ENCODE data around the gene RNU5D-1.
"Not testable (repeated sequence)": the region's sequence is repeated elsewhere in the genome, so short reads cannot be mapped to it uniquely, and the experiment has no call there.

The RNU5D-1 gene

GRCh38 chr1:44699375-44699774 is 31.6 kb downstream of the RNU5D-1 start:
- not testable (repeated sequence) for DNase-seq (ENCODE audit: low spot score)

DNA sequence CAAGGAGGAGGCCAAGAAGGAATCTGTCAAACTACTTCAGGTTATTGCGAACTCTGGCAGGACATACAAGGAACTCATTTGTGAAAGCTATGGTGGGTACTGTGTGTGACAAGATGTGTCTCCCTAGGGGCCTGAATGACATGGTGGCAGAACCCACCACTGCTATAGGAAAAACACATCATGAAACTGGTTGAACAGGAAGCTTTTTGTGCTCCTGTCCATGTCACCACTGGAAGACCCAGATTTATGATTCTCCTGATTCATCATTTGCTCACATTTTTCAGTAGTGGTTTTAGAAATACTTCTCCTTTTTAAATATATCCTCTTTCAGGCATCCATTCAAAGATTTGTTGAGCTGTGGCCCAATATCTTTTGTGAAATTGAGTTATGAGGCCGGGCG is 32.8 kb downstream of the RNU5D-1 start:
- no peak for DNase-seq (ENCODE audit: low spot score)

DNA sequence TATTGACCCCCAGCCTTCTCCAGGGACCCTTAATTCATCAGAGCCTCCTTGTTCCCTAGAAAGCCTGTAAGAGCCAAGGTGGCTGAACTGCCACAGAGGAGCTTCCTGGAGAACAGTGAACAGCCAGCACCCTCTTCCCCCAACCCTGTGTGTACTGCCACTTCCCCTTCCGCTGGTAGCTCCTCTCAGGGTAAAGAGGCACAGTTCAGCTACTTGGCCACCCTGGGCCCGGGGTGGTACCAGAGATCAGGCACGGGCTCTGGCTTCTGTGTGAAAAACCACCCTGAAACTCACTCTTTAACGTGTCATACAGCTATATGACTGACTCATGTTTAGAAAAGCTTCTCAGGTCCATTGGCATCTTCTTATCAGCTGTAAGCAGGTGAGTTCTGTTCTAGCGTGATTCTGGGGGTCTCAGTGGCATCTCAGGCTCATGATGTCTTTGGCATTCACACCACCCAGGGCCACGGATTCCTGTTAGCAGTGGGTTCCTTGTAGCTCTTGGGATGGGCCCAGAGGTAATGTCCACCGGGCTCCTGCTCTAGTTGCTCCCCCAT is 34.1 kb downstream of the RNU5D-1 start:
- DNase-seq (ENCODE audit: low spot score), result peak; percentile 53

DNA sequence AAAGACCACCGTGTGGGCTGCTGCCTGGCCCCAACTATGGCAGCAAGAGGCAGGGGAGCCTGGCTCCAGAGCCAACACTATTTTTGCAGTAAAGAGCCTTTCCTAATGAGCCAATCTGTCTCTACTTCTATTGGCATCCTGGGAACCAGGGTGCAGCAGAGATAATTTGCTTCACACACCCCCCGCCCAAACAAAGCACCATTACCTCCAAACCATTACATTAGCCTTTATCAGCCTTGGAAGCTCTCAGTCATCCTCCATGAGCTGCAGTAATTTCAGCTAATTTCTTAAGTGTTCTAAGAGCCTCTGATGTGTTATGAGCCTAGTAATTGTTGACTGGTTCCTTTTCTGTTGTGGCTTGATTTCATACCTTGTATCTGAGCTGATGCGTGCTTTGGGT is 34.9 kb downstream of the RNU5D-1 start:
- no peak for DNase-seq (ENCODE audit: low spot score)

DNA sequence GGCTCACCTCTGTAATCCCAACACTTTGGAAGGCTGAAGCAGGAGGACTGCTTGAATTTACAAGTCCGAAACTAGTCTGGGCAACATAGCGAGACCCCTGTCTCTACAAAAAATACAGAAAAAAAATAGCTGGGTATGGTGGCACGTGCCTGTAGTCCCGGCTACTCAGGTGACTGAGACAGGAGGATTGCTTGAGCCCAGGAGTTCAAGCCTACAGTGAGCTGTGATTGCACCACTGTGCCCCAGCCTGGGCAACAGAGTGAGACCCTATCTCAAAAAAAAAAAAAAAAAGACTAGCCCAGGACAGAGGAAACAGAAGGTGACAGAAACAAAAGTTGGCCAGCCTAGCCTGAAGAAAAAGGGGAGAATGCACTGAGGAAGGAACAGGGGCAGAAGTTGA is 35.3 kb downstream of the RNU5D-1 start:
- no peak for DNase-seq (ENCODE audit: low spot score)

GRCh38 chr1:44694863-44695478 is 36.0 kb downstream of the RNU5D-1 start:
- no peak for DNase-seq (ENCODE audit: low spot score)

- no peak for DNase-seq (ENCODE audit: low spot score)
These were observed 37.1 kb downstream of the RNU5D-1 start for GRCh38 chr1:44693900-44694299.

- DNase-seq (ENCODE audit: low spot score), result no peak
These were observed 37.8 kb downstream of the RNU5D-1 start for GRCh38 chr1:44693159-44693558.

- DNase-seq (ENCODE audit: low spot score), result no peak
These were observed 41.6 kb downstream of the RNU5D-1 start for GRCh38 chr1:44689447-44689765.

DNA sequence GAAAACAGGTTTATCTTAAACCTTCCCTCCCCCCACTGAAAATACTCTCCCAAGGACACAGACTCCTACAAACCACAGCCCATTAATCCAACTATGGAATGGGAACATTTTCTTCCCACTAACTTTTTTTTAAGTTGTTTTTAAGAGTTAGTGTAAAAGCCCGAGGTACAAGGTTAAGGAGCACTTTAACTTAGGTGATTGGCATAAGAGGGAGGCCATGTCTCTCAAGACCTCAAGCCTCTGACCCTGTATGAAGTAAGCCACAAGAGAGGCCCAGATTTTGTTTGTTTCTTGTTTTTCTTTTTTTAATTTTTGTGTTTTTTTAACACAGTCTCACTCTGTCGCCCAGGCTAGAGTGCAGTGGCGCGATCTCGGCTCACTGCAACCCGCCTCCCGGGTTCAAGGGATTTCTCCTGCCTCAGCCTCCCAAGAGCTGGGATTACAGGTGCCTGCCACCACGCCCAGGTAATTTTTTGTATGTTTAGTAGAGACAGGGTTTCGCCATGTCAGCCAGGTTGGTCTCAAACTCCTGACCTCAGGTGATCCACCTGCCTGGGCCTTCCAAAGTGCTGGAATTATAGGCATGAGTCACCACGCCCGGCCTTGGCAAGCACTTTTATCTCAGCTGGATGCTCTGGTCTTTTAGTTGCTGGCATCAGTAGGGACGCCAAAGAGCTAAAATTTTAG is 42.1 kb downstream of the RNU5D-1 start:
- no peak for DNase-seq (ENCODE audit: low spot score)

DNA sequence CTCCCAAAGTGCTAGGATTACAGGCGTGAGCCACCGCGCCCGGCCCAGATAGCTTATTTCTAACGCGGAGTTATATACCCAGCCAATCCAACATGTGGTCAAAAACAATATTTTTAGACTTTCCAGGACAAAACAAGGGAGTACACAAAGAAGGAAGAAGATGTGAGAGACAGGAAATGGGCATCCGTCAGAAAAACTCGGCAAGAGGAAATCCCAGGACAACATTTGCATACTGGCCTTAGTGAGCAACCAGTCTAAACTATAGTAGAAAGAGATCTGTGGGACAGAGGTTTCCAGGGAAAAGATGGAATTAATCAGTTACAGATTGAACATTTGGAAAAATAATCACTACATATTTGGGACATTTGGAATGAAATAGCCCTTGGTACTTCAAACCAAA is 45.1 kb downstream of the RNU5D-1 start:
- no peak for DNase-seq (ENCODE audit: low spot score)

DNA sequence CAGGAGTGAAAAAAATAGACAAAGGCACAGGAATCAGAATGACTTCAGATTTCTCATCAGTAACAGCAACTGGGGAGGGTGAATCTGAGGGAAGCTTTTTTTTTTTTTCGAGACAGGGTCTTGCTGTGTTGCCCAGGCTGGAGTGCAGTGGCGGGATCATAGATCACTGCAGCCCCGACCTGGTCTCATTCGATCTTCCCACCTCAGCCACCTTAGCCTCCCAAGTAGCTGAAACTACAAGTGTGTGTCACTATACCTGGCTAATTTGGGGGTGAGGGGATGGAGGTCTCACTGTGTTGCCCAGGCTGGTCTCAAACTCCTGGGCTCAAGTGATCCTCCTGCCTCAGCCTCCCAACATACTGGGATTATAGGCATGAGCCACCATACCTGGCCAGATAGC is 45.8 kb downstream of the RNU5D-1 start:
- no peak for DNase-seq (ENCODE audit: low spot score)

GRCh38 chr1:44684525-44684924 is 46.4 kb downstream of the RNU5D-1 start:
- DNase-seq (ENCODE audit: low spot score), result no peak

DNA sequence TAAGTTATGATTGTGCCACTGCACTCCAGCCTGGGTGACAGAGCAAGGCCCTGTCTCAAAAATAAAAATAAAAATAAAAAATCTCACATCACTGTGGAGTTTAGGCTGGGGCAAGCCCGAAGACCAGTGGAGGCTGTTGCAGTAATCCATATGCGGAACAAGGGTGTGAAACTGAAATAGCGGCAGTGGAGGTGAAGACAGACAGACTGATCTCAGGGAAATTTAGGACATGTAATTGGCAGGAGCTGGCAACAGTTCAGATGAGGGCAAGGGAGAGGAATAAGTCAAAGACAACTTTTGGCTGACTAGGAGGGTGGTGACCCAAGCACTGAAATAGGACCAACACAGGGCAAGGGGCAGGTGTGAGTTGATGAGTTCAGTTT is 48.1 kb downstream of the RNU5D-1 start:
- no peak for DNase-seq (ENCODE audit: low spot score)

- DNase-seq (ENCODE audit: low spot score), result no peak
These were observed 48.8 kb downstream of the RNU5D-1 start for GRCh38 chr1:44681905-44682882.

Data from hematopoietic multipotent progenitor cell treated with erythropoietin and hydrocortisone succinate and interleukin-3 and kit ligand, for 15 days (in vitro differentiated cells).